DMS153 treated with DMSO at 0.1 percent for 48 hours (cell line): ENCODE results near the gene CAV1.

Experiments used
- DNase-seq: peaks from one replicate; lab custom pipeline; 2025; ENCODE audit not compliant: unreplicated experiment; lab: John Stamatoyannopoulos, UW

CAV1 gene

DNA sequence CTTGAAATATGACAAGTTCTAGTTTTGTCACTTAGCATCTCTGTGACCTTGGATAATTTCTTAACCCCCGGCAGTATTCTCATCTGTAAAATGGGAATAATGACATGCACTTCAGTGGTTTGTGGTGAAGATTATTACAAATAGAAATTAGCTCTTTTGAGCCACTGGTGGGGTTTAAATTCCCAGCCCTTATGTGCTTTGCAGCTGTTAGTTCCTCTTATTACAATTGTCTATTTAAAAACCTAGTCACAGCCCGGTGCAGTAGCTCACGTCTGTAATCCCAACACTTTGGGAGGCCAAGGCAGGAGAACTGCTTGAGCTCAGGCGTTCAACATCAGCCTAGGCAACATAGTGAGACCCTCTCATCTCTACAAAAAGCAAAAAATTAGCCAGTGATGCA is 30.1 kb downstream of the CAV1 start:
- DNase-seq: no peak

DNA sequence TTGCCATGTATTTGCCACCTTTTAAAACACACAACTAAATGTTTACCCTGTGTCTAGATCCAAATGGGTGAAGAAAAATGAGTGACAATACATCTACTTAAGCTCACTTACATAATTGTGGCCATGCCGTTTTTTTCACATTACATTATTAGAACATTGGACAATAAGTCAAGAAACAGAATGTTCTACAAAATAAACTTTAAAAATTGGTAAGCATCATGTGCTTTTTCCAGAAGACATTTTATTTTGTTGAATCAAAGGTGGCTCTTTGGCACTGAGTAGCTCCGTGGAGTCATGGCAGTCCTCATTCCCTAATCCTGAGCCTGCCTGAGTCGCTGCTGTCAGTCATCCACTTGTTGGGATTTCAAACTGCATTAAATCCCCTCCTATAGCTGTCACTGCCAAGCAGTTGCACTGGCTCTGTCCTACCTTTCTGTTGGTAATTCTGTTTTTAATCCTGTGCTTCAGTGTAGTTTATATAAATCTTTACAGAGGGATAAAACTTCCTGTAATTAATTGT is 32.3 kb downstream of the CAV1 start:
- DNase-seq: no peak

DNA sequence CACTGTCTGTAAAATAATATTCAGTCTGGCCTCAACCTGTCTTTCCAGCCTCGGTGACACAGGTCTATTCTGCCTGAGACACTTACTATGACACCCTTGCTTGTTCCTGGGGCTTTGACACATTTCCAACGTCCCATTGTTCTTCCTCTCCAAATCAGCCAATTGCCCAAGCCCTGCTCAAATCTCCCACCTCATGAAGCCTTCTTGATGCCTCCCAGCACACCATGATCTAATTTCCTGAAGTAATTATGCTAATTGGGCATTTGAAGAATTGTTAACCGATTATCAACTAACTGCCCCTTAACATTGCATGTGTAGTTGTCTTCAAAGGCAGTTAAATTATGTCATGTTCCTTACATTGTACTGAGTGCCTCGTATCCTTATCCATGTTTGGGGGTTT is 33.1 kb downstream of the CAV1 start:
- DNase-seq: no peak

DNA sequence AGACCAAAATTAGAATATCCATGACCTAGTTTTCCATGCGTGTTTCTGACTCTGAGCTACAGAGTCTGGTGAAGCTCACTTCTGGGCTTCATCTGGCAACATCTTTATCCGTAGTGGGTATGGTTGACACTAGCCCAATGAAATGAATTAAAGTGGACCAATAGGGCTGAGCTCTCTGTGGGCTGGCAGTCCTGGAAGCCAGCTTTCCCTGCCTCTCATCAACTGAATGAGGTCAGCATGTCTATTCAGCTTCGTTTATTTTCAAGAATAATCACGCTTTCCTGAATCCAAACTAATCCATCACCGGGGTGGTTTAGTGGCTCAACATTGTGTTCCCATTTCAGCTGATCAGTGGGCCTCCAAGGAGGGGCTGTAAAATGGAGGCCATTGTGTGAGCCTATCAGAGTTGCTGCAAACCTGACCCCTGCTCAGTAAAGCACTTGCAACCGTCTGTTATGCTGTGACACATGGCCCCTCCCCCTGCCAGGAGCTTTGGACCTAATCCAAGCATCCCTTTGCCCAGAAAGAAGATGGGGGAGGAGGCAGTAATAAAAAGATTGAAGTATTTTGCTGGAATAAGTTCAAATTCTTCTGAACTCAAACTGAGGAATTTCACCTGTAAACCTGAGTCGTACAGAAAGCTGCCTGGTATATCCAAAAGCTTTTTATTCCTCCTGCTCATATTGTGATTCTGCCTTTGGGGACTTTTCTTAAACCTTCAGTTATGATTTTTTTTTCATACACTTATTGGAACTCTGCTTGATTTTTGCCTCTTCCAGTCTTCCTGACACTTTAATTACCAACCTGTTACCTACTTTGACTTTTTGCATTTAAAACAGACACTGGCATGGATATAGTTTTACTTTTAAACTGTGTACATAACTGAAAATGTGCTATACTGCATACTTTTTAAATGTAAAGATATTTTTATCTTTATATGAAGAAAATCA is 35.5 kb downstream of the CAV1 start:
- no peak for DNase-seq

DNA sequence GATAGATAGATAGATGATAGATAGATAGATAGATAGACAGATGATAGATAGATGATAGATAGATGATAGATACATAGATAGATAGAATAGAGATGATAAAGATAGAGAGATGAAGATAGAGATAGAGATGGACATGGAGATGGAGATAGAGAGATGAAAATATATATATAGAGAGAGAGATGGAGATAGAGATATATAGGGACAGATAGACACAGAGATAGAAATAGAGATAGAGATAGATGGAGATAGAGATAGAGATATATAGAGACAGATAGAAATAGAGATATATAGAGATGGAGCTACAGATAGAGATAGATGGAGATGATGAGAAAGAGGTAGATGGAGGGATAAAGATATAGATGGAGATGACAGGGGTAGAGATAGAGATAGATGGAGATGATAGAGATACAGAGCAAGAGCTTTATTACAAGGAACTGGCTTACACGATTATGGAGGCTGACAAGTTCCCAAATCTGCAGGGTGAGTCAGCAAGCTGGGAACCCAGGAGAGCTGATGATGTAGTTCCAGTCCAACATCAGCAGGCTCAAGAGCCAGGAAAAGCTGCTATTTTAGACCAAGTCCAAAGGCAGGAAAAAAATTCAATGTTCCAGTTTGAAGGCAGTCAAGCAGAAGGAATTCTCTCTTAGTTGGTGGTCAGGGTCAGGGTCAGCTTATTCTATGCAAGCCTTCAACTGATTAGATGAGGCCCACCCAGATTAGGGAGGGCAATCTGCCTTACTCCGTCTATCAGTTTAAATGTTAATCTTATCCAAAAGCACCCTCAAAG is 37.1 kb downstream of the CAV1 start:
- no peak for DNase-seq

DNA sequence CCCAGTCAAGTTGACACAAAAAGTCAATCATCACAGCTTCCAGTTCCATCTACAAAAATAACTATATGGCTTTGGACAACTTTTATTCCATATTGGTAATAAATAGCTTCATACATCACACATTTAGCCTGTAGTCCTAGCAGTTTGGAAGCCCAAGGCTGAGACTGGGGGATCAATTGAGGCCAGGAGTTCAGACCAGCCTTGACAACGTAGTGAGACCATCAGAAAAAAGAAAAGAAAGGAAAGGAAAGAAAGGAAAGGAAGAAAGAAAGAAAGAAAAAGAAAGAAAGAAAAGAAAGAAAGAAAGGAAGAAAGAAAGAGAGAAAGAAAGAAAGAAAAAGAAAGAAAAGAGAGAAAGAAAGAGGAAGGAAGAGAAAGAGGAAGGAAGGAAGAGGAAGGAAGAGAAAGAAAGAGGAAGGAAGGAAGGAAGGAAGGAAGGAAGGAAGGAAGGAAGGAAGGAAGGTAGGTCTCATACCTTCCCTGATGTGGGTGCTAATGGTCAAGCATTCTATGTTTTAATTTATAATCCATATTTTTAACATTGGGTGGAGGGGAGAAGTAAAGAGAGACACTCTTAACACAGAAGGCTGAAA is 37.8 kb downstream of the CAV1 start:
- no peak for DNase-seq

DNA sequence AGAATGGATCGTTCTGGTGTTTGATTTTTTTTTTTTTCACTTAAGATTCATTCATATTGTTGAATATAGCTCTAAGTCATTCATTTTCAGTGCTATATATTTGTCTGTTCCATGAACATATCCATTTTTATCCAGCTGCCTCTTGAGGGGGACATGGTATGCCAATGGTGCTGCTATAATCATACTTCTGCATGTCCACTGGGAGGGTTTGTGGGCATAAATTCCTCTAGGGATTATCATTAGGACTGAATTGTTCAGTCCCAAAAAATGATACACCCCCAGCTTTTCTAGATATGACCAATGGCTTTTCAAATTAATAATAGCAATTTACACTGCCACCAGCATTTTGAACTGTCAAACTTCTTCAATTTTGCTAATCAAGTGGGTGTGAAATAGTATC is 41.1 kb downstream of the CAV1 start:
- no peak for DNase-seq

DNA sequence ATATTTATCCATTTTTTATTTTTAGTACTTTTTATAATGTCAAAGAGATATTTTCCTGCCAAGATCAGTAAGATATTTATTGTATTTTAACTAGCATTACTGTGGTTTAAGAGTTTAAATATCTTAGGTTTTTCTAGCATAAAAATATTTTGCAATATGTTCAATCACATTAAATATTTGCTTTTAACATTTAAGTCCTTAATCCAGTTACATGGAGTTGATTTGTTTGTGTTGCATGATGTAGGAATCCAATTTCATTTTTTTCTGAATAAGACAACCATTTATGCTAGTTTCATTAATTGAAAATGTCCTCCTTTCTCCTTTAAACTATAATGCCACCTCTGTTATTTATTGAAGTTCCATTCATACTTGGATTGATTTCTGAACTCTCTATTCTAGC is 41.8 kb downstream of the CAV1 start:
- DNase-seq: no peak

DNA sequence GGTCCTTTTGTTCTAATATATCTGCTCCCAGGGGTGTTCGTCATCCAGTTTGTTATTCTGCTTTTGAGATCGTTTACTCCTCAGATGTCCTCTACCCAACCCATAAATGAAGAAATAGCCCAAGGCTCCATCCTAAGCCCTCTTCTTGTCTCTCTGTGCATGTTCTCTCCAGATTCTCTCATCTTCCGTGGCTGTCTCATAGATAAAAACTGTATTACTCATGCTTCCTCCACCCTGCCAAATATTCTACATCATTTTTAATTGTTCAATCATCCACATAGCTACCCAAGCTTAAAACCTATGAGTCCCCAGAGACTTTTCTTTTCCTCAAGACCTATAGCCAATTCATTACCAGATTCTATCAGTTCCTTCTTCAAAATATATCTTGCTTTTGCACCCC is 44.9 kb downstream of the CAV1 start:
- DNase-seq: no peak

DNA sequence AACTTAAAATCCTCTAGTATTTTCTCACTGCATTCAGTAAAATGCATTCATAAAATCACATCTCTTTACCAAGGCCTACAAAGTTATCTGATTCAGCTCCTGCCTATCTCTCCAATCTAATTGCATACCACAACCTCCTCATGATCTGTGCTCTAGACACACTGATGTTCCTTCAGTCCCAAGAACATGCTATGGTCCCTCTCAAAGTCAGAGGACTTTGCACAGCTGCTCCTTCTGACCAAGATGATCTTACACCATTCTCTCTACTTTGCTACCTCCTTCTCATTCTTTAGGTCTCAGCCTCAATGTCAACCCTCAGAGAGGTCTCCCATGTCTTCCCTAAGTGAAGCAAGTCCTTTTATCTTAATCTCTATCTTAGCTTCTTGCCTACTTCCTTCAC is 45.5 kb downstream of the CAV1 start:
- DNase-seq: no peak

DNA sequence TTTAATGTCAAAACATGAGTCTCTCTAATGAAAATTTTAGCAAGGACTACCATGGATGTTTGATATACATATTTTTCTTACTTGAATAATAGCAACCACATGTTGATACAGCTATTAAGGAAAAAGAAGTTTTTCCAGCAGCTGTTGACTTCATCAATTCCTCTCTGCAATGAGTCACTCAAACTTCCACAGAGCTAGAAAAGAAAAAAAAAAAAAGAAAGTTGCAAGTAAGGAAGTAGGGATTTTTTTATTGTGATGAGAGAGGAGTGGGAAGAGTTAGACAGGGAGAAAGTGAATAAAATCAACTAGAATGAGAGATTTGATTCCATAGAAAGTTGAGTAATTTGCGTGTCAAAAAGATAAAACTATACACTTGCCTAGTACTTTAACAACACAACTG is 46.2 kb downstream of the CAV1 start:
- no peak for DNase-seq

DNA sequence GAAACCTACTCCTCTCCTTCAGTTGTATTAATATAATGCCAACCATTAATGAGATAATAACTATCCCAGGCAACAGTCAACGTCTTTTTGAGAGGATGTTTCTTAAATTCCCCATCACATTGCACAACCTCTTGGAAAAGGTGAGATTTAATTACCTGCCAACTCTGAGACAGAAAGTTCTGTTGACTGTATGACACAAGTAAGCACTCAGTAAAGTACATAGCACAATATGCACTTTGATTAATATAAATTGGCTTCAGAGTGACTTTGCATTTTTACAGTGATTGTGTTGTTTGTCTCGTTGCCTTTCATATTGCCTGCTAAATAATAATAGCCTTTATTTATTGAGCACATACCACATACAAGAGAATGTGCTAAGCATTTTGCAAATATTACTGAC is 46.7 kb downstream of the CAV1 start:
- no peak for DNase-seq

DNA sequence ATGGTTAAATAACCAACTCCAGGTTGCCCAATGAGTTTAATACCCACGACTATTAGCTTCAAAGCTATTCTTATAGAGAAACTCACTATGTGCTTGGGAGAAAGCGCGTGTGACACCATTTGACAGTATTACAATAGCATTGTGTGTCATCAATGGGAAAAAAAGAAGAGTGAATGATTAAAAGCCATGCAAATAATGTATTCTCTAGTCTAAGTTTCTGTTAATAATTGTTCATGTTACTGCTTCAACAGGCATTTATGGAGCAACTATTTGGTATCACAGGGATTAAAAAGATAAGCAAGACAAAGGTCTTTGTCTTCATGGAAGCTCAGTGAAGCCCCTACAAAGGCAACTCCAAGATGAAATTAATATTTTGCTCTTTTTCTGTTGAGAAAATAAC is 47.2 kb downstream of the CAV1 start:
- no peak for DNase-seq

DNA sequence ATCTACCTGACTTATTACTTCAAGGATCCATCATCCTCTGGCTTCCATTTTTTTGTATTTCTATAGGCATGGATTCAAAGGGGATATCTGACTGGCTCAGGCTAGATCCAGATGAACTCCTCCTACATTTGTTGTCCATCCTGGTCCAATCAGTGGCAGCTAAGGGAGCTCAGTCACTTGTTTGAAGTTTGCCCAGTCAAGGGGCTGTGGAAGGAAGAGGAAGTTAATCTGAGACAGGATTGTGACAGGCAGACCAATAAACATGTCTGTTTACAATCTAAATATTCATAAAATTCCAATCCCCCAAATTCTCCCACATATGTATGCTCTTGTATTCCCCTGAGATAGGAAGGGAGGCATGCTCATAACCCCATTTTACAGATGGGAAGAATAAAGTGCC is 48.7 kb downstream of the CAV1 start:
- no peak for DNase-seq

DNA sequence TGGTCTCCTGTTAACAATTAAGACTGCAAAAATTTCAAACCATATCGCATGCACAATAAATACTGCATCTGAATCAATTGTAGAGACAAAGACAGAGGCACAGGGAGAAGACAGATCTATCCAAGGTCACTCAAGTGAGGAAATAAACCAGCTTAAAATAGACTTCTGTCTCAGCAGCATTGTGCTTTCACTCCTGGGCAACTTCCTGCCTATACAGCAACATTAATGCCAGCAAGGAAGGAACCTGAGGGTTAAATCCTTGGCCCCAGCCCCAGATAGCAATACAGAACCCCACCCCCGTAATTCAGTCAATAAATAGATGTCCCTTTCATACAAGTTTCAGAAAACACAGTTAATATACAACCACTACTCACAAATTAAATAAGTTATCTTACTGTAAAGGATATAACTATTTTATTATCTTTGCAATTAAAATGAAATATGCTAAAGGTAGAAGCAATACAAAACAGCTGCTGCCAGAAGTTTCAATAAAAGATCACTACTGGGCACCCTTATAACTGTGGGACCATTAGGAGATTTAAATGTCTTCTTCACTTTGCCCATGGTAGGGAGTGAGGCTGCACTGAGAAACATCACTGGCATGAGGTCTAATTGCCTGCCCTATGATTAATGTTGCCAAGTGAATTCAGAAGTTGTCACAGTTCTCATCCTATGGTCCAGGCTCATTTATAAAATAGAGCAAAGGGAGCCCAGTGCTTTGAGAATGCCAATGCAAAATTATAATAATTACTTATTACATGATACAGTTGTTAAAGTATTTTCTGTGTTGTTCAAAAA is 49.4 kb downstream of the CAV1 start:
- no peak for DNase-seq

DNA sequence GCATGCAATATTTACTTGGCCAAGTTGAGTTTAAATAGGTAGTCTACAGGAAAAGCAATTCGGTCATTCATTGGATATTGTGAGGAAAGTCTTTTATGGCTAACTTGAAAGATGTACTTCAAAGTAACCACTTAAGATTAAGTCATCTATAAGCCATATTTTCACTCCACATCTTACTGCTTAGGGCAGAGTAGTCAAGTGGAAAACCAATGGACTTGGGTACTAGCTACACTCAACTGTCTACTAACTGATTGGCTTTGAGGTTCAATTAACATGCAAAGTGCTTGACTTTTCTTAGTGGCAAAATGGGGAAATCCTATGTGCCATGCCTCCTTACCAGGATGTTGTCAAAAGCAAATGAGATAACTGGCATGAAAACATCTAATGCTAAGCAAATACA is 51.0 kb downstream of the CAV1 start:
- no peak for DNase-seq

DNA sequence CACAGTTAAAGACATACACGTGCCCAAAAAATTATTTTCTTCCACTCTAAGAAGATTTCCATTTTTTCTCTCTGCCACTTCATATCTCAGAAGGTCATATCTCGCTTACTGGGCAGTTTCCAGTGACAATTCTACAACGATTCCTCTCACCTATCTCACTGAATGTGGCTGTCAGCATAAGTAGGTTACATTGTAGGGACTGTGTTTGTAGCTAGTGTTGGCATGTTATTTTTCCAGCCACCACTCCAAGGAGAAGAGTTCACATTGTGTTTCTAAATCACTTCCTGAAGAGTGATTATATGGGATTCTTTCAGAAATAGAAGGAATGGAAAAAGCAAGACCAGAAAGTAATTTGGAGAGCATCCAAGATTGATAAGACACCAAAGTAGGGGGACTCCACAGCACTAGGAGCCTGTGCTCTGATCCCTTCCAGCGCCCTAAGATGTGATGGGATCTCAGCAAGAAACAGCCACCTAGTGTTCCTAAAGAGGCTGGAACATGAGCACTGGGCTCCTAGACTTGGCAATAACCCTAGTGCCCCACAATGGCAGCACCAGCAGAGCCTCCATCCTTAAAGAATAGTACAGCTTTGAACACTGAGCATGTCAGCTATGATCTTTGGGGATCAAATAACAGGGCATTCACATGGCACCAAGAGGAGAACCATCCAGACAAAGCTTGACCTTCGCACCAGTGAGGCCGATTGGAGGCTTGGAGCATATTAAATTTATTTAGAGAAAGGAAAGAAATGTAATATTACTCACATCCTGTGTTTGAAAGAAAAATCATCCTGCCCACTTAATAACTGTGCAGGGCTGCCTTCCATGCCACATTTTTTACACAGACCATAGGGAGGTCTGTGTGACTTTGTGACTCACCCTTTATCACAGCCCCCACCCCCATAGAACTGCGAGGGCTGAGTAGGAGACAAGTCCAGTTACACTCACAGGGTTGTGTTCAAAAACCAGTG is 51.8 kb downstream of the CAV1 start:
- no peak for DNase-seq

DNA sequence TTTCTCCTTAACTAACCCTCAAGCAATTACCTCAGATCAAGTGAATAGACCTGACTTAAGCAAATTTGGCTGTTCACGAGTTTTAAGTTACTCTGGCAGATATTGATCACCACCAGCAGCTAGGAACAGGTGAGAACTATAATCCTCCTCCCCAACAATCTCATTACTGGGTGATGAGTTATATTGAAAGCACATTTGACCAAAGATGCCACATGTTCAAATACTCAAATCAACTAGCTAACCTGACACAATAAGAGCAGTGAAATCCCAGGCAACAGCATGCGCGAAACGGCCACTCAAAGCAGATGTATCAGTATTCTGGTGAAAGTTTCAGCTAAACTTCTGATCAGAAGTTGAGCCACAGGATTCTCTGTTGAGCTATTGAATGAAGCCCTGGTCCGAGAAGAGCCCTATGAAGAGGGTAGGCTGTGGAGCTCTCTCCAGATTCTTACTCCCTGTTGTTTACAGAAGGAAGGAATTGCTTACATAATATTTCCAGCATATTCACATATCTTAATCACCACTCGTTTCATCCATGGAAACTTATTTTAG is 52.6 kb downstream of the CAV1 start:
- DNase-seq: no peak

DNA sequence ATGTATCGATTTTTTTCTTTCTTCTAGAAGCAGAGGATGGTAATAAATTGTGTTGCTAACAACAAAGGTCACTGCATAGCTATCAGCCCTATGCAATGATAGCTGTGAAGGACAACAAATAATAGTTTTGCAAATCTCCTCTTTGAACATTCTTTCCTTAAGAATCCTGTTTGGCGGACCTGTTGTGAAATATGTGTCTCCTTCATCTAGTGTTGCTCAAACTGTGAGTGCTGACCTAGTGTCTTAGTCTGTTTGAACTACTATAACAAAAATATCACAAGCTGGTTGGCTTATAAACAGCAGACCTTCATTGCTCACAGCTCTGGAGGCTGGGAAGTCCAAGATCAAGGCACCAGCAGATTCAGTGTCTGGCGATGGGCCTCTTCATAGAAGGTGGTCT is 53.7 kb downstream of the CAV1 start:
- DNase-seq: no peak
